ENCODE measurements around the gene NAALADL1. TPM values are rescaled to one million over a fixed set of nuclear protein-coding genes. Genes with fewer than 3 reads are reported as not detected.

NAALADL1 gene
- total RNA-seq, 1 donor from 2014 or later: not detected

GRCh38 chr11:65003282-65003681 is 55.1 kb downstream of the NAALADL1 start:
- H3K4me1 Mint-ChIP-seq (ENCODE audit: low read depth): peaks cover 9% of the 10 kb centered on the region
- H3K36me3 Mint-ChIP-seq (ENCODE audit: low read depth): no peaks in the 10 kb centered on the region
- H3K9me3 Mint-ChIP-seq (ENCODE audit: low read depth): no peaks in the 10 kb centered on the region
- DNase-seq (ENCODE audit: low spot score): no peak
- H3K27ac Mint-ChIP-seq (ENCODE audit: unreplicated experiment): no peak overlapping the region
- no peak for TF ChIP-seq CTCF (IDR thresholded peaks at IDR 0.05)
- H3K4me3 Mint-ChIP-seq (ENCODE audit: unreplicated experiment): no peak overlapping the region
- no peaks in the 10 kb centered on the region for H3K27me3 Mint-ChIP-seq (ENCODE audit: low read depth)

- Mint-ChIP-seq H3K27me3 (ENCODE audit: low read depth) (no peaks in the 10 kb centered on the region), H3K27ac (ENCODE audit: unreplicated experiment) (no peak overlapping the region), H3K36me3 (ENCODE audit: low read depth) (no peaks in the 10 kb centered on the region), H3K9me3 (ENCODE audit: low read depth) (no peaks in the 10 kb centered on the region), H3K4me1 (ENCODE audit: low read depth) (peaks cover 9% of the 10 kb centered on the region), H3K4me3 (ENCODE audit: unreplicated experiment) (no peak overlapping the region)
- TF ChIP-seq CTCF (IDR thresholded peaks at IDR 0.05): no peak
- no peak for DNase-seq (ENCODE audit: low spot score)
Observed at GRCh38 chr11:65002706-65003105, 55.6 kb downstream of the NAALADL1 start.

- TF ChIP-seq CTCF (IDR thresholded peaks at IDR 0.05): no peak
- H3K36me3 Mint-ChIP-seq (ENCODE audit: low read depth): no peaks in the 10 kb centered on the region
- peaks cover 5% of the 10 kb centered on the region for H3K4me1 Mint-ChIP-seq (ENCODE audit: low read depth)
- no peak overlapping the region for H3K4me3 Mint-ChIP-seq (ENCODE audit: unreplicated experiment)
- no peaks in the 10 kb centered on the region for H3K9me3 Mint-ChIP-seq (ENCODE audit: low read depth)
- DNase-seq (ENCODE audit: low spot score): no peak
- H3K27ac Mint-ChIP-seq (ENCODE audit: unreplicated experiment): no peak overlapping the region
- no peaks in the 10 kb centered on the region for H3K27me3 Mint-ChIP-seq (ENCODE audit: low read depth)
Observed at GRCh38 chr11:64999478-64999877, 58.9 kb downstream of the NAALADL1 start.

GRCh38 chr11:64998690-64999431 is 59.5 kb downstream of the NAALADL1 start:
- Mint-ChIP-seq H3K4me1 (ENCODE audit: low read depth) (peaks cover 5% of the 10 kb centered on the region), H3K27ac (ENCODE audit: unreplicated experiment) (no peak overlapping the region), H3K9me3 (ENCODE audit: low read depth) (no peaks in the 10 kb centered on the region)

GRCh38 chr11:64998141-64998540 is 60.2 kb downstream of the NAALADL1 start:
- no peak overlapping the region for H3K4me3 Mint-ChIP-seq (ENCODE audit: unreplicated experiment)
- no peaks in the 10 kb centered on the region for H3K27me3 Mint-ChIP-seq (ENCODE audit: low read depth)
- no peaks in the 10 kb centered on the region for H3K36me3 Mint-ChIP-seq (ENCODE audit: low read depth)
- peaks cover 5% of the 10 kb centered on the region for H3K4me1 Mint-ChIP-seq (ENCODE audit: low read depth)
- DNase-seq (ENCODE audit: low spot score): no peak
- TF ChIP-seq CTCF (IDR thresholded peaks at IDR 0.05): no peak
- no peak overlapping the region for H3K27ac Mint-ChIP-seq (ENCODE audit: unreplicated experiment)
- H3K9me3 Mint-ChIP-seq (ENCODE audit: low read depth): no peaks in the 10 kb centered on the region

More at GRCh38 chr11:64998690-64999431, 59.5 kb downstream of the NAALADL1 start:
- no peaks in the 10 kb centered on the region for H3K27me3 Mint-ChIP-seq (ENCODE audit: low read depth)
- DNase-seq (ENCODE audit: low spot score): no peak
- no peaks in the 10 kb centered on the region for H3K36me3 Mint-ChIP-seq (ENCODE audit: low read depth)
- no peak overlapping the region for H3K4me3 Mint-ChIP-seq (ENCODE audit: unreplicated experiment)
- no peak for TF ChIP-seq CTCF (IDR thresholded peaks at IDR 0.05)

All from chondrocyte (in vitro differentiated cells).